ENCODE data around the gene PTPRQ. TPM values are rescaled to one million over a fixed set of nuclear protein-coding genes. Genes with fewer than 3 reads are reported as not detected.

Gene PTPRQ
- polyA plus RNA-seq, 1 donor (not counting 4 experiments of a cell fraction or from before 2014, with no cell fraction given), result 0.01 TPM

GRCh38 chr12:80659512-80660063, 215.6 kb downstream of the PTPRQ start:
- Histone ChIP-seq H3K4me1 (ENCODE audit: control insufficient read depth, extremely low read depth, insufficient read depth, low read length) (no peaks in the 10 kb centered on the region), H3K27ac (ENCODE audit: control insufficient read depth, insufficient read depth, low read length) (no peak overlapping the region), H2AFZ (ENCODE audit: control insufficient read depth, low read length) (no peak overlapping the region), H3K79me2 (ENCODE audit: control insufficient read depth, insufficient read depth, low read length) (no peaks in the 10 kb centered on the region), H3K4me3 (ENCODE audit: control insufficient read depth in 2 of 3, extremely low read depth in 1 of 3, insufficient read depth in 2 of 3, low read depth in 1 of 3, low read length in 3 of 3) (no peak overlapping the region), H3K9ac (ENCODE audit: control insufficient read depth, extremely low read depth, insufficient read depth, low read length) (no peak overlapping the region), H3K27me3 (ENCODE audit: control insufficient read depth, extremely low read depth, insufficient read depth, low read length) (no peaks in the 10 kb centered on the region), H3K9me1 (ENCODE audit: control insufficient read depth, extremely low read depth, insufficient read depth, low read length) (no peaks in the 10 kb centered on the region), H4K20me1 (ENCODE audit: control insufficient read depth, extremely low read depth, insufficient read depth, low read length) (no peaks in the 10 kb centered on the region), H3K9me3 (ENCODE audit: control insufficient read depth, low read depth, low read length) (no peaks in the 10 kb centered on the region), H3K4me2 (ENCODE audit: control insufficient read depth, extremely low read depth, insufficient read depth, low read depth, low read length) (no peak overlapping the region), H3K36me3 (ENCODE audit: control insufficient read depth in 2 of 2, extremely low read depth in 1 of 2, insufficient read depth in 2 of 2, low read length in 2 of 2) (no peaks in the 10 kb centered on the region)
- no peak for FAIRE-seq
- dilution Hi-C loops (cut with MboI; ENCODE audit: extremely low pct_ligation_motif_present, low sequenced_read_pairs), result no loop called here
- TF ChIP-seq EZH2 (IDR thresholded peaks at IDR 0.05; ENCODE audit: low read length) (no peak), CTCF (optimal IDR thresholded peaks at IDR 0.05 in 1 of 3, IDR thresholded peaks at IDR 0.05 in 1 of 3, conservative IDR thresholded peaks at IDR 0.05 in 1 of 3; ENCODE audit: extremely low read depth in 1 of 3, insufficient read depth in 2 of 3, low read length in 3 of 3) (no peak)
- no peak for DNase-seq (ENCODE audit: low read depth, low spot score)

GRCh38 chr12:80662586-80662985, 218.6 kb downstream of the PTPRQ start:
- H3K27ac ChIP-seq (ENCODE audit: control insufficient read depth, insufficient read depth, low read length), result no peak overlapping the region
- FAIRE-seq, result no peak
- dilution Hi-C loops (cut with MboI; ENCODE audit: extremely low pct_ligation_motif_present, low sequenced_read_pairs), result no loop called here

More at GRCh38 chr12:80662586-80662985, 218.6 kb downstream of the PTPRQ start:
- no peaks in the 10 kb centered on the region for H3K4me1 ChIP-seq (ENCODE audit: control insufficient read depth, extremely low read depth, insufficient read depth, low read length)
- H3K36me3 ChIP-seq (ENCODE audit: control insufficient read depth in 2 of 2, extremely low read depth in 1 of 2, insufficient read depth in 2 of 2, low read length in 2 of 2), result no peaks in the 10 kb centered on the region
- H3K9me1 ChIP-seq (ENCODE audit: control insufficient read depth, extremely low read depth, insufficient read depth, low read length), result no peaks in the 10 kb centered on the region
- no peak for TF ChIP-seq EZH2 (IDR thresholded peaks at IDR 0.05; ENCODE audit: low read length)
- TF ChIP-seq CTCF (optimal IDR thresholded peaks at IDR 0.05 in 1 of 3, IDR thresholded peaks at IDR 0.05 in 1 of 3, conservative IDR thresholded peaks at IDR 0.05 in 1 of 3; ENCODE audit: extremely low read depth in 1 of 3, insufficient read depth in 2 of 3, low read length in 3 of 3), result no peak
- DNase-seq (ENCODE audit: low read depth, low spot score), result no peak
- no peak overlapping the region for H3K4me3 ChIP-seq (ENCODE audit: control insufficient read depth in 2 of 3, extremely low read depth in 1 of 3, insufficient read depth in 2 of 3, low read depth in 1 of 3, low read length in 3 of 3)
- no peak overlapping the region for H3K9ac ChIP-seq (ENCODE audit: control insufficient read depth, extremely low read depth, insufficient read depth, low read length)
- H4K20me1 ChIP-seq (ENCODE audit: control insufficient read depth, extremely low read depth, insufficient read depth, low read length), result no peaks in the 10 kb centered on the region
- H3K27me3 ChIP-seq (ENCODE audit: control insufficient read depth, extremely low read depth, insufficient read depth, low read length), result no peaks in the 10 kb centered on the region
- no peak overlapping the region for H2AFZ ChIP-seq (ENCODE audit: control insufficient read depth, low read length)
- H3K9me3 ChIP-seq (ENCODE audit: control insufficient read depth, low read depth, low read length), result no peaks in the 10 kb centered on the region
- H3K4me2 ChIP-seq (ENCODE audit: control insufficient read depth, extremely low read depth, insufficient read depth, low read depth, low read length), result no peak overlapping the region
- no peaks in the 10 kb centered on the region for H3K79me2 ChIP-seq (ENCODE audit: control insufficient read depth, insufficient read depth, low read length)

Data from keratinocyte (primary cell).